Brain microvascular endothelial cell (primary cell): ENCODE results near the gene TMEM184B.

Source experiments
- DNase-seq: peaks from one replicate; pipeline ENCODE4 v3.0.0-alpha.2; 2020
- H3K27ac ChIP-seq: fragments of 250-450 bp; sonication (Bioruptor Pico); 2 replicates; pipeline ENCODE4 v1.5.1; 2020; ENCODE audit warnings: mild to moderate bottlenecking, moderate library complexity
- H3K27me3 ChIP-seq: fragments of 250-450 bp; sonication (Bioruptor Pico); replicated peaks from 2 replicates; pipeline ENCODE4 v1.5.1; 2020; ENCODE audit warnings: mild to moderate bottlenecking
- H3K36me3 ChIP-seq: fragments of 250-450 bp; sonication (Bioruptor Pico); replicated peaks from 2 replicates; pipeline ENCODE4 v1.5.1; 2020; ENCODE audit warnings: mild to moderate bottlenecking
- H3K4me3 ChIP-seq: 2 replicates; pipeline ENCODE4 v1.5.1; 2011; ENCODE audit warnings: low read depth, mild to moderate bottlenecking, control low read depth, low read length, moderate library complexity
- CTCF ChIP-seq: IDR thresholded peaks from 2 replicates; pipeline ENCODE4 v1.5.1; 2011; ENCODE audit warnings: low read depth, mild to moderate bottlenecking, moderate library complexity, low read length, control low read depth, inconsistent platforms; ENCODE audit errors: missing control alignments
- in situ Hi-C: cut with HindIII; loops from 2 replicates; pipeline ENCODE4 v1.10.0; 2017; ENCODE audit warnings: low sequenced_read_pairs, low pct_ligation_motif_present

Gene TMEM184B

GRCh38 chr22:38269466-38269865 is 3.3 kb downstream of the TMEM184B start:
- Histone ChIP-seq H3K4me3 (no peak overlapping the region), H3K27ac (no peak overlapping the region), H3K36me3 (no peaks in the 10 kb centered on the region), H3K27me3 (no peaks in the 10 kb centered on the region)
- in situ Hi-C loops = no loop called here
- no peak for TF ChIP-seq CTCF
- DNase-seq = no peak

- TF ChIP-seq CTCF = no peak
- in situ Hi-C loops = no loop called here
- no peak overlapping the region for H3K4me3 ChIP-seq
Measured at GRCh38 chr22:38267086-38267485, 5.7 kb downstream of the TMEM184B start.

GRCh38 chr22:38266120-38266519 is 6.7 kb downstream of the TMEM184B start:
- Histone ChIP-seq H3K36me3 (peaks cover 14% of the 10 kb centered on the region), H3K27me3 (no peaks in the 10 kb centered on the region), H3K27ac (no peak overlapping the region), H3K4me3 (no peak overlapping the region)
- no peak for DNase-seq
- in situ Hi-C loops = no loop called here
- TF ChIP-seq CTCF = no peak

More at GRCh38 chr22:38267086-38267485, 5.7 kb downstream of the TMEM184B start:
- DNase-seq = no peak
- H3K27ac ChIP-seq = no peak overlapping the region
- H3K36me3 ChIP-seq = peaks cover 14% of the 10 kb centered on the region
- no peaks in the 10 kb centered on the region for H3K27me3 ChIP-seq

- in situ Hi-C loops = no loop called here
- no peak overlapping the region for H3K4me3 ChIP-seq
- no peak for DNase-seq
- H3K36me3 ChIP-seq = peaks cover 14% of the 10 kb centered on the region
- no peaks in the 10 kb centered on the region for H3K27me3 ChIP-seq
- no peak overlapping the region for H3K27ac ChIP-seq
- no peak for TF ChIP-seq CTCF
Measured at GRCh38 chr22:38264322-38264843, 8.4 kb downstream of the TMEM184B start.

- no peak for DNase-seq
- Histone ChIP-seq H3K36me3 (peaks cover 14% of the 10 kb centered on the region), H3K27ac (no peak overlapping the region), H3K27me3 (no peaks in the 10 kb centered on the region), H3K4me3 (no peak overlapping the region)
- in situ Hi-C loops = no loop called here
- peak; percentile 75 for TF ChIP-seq CTCF
Measured at GRCh38 chr22:38262051-38262795, 10.6 kb downstream of the TMEM184B start.
